ENCODE measurements around the gene FKBP10.
"Not testable (repeated sequence)": the region's sequence is repeated elsewhere in the genome, so short reads cannot be mapped to it uniquely, and the experiment has no call there.

Gene FKBP10

GRCh38 chr17:41812381-41813151 is at the start of gene FKBP10:
Gene FKBP10 (plus strand): TSS chr17:41813004. CDS start chr17:41813035, 31 bp downstream.
- DNase-seq: peak; percentile 31

- no peak for DNase-seq
These were observed 49.5 kb upstream of the FKBP10 start for GRCh38 chr17:41763327-41763726.

GRCh38 chr17:41766135-41766534 is 46.7 kb upstream of the FKBP10 start:
- no peak for DNase-seq

GRCh38 chr17:41767324-41768042 is 45.3 kb upstream of the FKBP10 start:
- DNase-seq: no peak

- DNase-seq: no peak
These were observed 44.0 kb upstream of the FKBP10 start for GRCh38 chr17:41768682-41769288.

GRCh38 chr17:41769346-41769862 is 43.4 kb upstream of the FKBP10 start:
- DNase-seq: no peak

- DNase-seq: no peak
These were observed 42.8 kb upstream of the FKBP10 start for GRCh38 chr17:41769985-41770384.

GRCh38 chr17:41771389-41772206 is 41.2 kb upstream of the FKBP10 start:
- DNase-seq: no peak

GRCh38 chr17:41772218-41772585 is 40.6 kb upstream of the FKBP10 start:
- DNase-seq: no peak

- DNase-seq: no peak
These were observed 40.1 kb upstream of the FKBP10 start for GRCh38 chr17:41772586-41773189.

GRCh38 chr17:41773190-41773588 is 39.6 kb upstream of the FKBP10 start:
- DNase-seq: no peak

- no peak for DNase-seq
These were observed 39.0 kb upstream of the FKBP10 start for GRCh38 chr17:41773731-41774193.

- no peak for DNase-seq
These were observed 37.2 kb upstream of the FKBP10 start for GRCh38 chr17:41775394-41776226.

- DNase-seq: not testable (repeated sequence)
These were observed 36.4 kb upstream of the FKBP10 start for GRCh38 chr17:41776262-41776900.

GRCh38 chr17:41777157-41777573 is 35.6 kb upstream of the FKBP10 start:
- no peak for DNase-seq

- no peak for DNase-seq
These were observed 35.1 kb upstream of the FKBP10 start for GRCh38 chr17:41777574-41778188.

- DNase-seq: no peak
These were observed 32.9 kb upstream of the FKBP10 start for GRCh38 chr17:41779954-41780353.

GRCh38 chr17:41781404-41782110 is 31.2 kb upstream of the FKBP10 start:
- no peak for DNase-seq

GRCh38 chr17:41782142-41782541 is 30.7 kb upstream of the FKBP10 start:
- no peak for DNase-seq
